RPMI7951 (cell line): ENCODE results near the gene DEXI. TPM values are rescaled to one million over a fixed set of nuclear protein-coding genes. Genes with fewer than 3 reads are reported as not detected.
A peak's percentile ranks its signal among the peaks of the same experiment; 100 is the strongest.
"Not testable (repeated sequence)": the region's sequence is repeated elsewhere in the genome, so short reads cannot be mapped to it uniquely, and the experiment has no call there.

ENCODE experiments used
- DNase-seq: peaks from one replicate; pipeline ENCODE4 v3.0.0-alpha.2; 2012; ENCODE audit warnings: low read depth
- total RNA-seq: library from RNA; depleted of rRNA; stranded (reverse); fragments of >200 nt; shearing (Covaris generic); gene quantifications from 2 replicates; pipeline ENCODE4 v1.2.3, GENCODE V29; 2014

DEXI gene
- total RNA-seq, 1 experiment from 2014 or later = 39.4 TPM

DNA sequence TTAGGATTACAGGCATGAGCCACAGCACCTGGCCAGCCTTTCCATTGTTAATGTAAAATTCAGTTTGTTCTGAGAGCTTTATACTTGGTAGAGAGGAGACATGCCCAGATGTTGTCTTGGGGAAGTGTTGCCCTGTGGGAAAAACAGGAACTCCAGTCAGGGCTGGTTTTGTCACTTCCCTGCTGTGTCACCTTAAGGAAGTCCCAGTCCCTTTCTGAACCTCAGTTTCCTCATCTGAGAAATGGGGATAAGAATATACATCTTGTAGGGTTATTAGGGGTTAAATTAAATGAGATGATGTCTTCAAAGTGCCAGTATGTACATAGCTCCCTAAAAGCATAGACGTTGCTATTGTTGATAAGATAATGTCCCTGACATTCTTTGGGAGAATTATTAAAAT lies 27.3 kb upstream of the DEXI start:
- DNase-seq = no peak

DNA sequence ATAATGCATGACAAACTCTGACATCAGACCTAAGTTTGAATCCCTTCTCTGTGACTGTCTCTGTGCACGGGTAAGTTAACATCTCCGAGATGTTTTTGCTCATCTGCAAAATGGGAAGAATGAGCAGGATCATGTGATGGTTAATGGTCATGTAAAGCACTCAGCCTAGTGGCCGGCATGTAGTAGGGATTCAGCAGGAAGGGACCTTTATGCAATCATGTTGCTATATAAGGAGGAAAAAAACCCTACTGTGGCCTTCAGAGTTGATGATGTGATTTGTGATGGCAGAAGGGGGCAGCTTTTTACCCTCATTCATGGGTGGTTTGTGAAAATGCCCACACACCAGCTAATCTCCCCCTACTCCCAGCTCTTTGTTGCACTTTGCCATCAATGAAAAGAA lies 26.2 kb upstream of the DEXI start:
- DNase-seq = no peak

DNA sequence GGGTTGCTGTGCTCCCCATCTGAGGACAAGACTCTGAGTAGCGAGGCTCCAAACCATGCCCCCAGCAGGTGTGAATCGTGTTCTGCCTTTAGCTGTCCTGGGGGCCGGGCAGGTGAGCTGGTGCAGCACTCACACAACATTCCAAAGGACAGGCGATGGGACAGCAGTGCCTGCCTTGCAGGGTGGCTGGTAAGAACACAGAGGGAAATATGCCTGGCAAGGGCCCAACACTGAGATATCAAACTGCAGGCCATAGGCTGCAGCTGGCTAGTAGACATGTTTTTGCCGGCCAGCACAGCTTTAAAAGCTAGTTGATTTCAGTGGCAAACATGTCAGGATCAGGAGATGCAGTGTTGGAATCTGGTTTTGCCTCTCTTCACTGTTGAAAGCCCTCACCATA lies 25.7 kb upstream of the DEXI start:
- DNase-seq = no peak

DNA sequence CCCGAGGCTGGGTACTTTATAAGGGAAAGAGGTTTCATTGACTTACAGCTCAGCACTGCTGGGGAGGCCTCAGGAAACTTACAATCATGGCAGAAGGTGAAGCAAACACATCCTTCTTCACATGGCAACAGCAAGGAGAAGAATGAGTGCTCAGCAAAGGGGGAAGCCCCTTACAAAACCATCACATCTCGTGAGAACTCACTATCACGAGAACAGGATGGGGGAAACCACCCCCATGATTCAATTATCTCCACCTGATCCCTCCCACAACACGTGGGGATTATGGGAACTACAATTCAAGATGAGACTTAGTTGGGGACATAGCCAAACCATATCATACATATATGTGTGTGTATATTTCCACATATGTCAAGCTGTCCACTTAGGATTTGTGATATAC lies 24.3 kb upstream of the DEXI start:
- DNase-seq = not testable (repeated sequence)

DNA sequence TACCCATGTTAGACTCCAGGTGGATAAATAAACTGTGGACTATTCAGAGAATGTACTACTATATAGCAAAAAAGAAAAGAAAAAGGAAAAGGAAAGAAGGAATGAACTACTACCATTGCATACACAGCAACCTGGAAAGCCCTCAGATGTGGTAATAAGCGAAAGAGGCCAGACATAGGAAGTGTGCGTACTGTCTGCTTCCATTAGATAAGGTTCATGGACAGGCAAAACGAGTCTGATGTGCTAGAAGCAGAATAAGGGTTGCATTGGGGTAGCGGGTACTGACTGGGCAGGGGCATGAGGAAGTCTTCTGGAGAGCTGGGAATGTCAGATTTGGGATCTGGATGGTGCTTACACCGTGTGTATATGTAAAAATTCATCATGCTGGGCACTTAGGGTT lies 23.9 kb upstream of the DEXI start:
- no peak for DNase-seq

DNA sequence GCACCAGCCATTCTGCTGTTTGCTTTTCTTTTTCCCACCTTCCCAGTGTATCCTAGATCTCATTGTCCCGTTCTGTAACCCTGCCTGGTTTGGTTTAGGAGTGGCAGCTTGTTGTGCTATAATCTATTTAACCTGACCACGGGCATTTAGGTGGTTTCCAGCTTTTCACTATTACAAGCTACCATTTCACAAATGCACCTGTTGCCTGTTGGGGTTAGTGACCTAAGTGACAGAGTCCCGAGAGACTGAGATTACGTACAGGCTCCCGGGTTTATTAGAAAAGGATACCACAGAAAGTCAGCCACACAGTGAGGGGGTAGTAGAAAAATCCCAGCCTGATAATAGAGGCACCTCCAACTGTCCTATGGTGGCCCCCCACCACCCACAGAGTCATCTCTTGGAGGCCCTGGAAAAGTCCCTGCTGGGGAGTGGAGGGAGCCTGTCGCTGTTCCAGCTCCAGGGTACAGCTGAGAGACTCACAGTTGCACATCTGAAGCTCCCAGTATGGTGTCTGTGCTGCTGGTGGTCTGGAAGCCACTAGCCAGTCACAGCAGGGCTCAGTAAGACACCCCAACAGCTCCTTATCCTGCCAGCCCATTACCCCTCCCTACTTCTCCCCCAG lies 23.3 kb upstream of the DEXI start:
- no peak for DNase-seq

DNA sequence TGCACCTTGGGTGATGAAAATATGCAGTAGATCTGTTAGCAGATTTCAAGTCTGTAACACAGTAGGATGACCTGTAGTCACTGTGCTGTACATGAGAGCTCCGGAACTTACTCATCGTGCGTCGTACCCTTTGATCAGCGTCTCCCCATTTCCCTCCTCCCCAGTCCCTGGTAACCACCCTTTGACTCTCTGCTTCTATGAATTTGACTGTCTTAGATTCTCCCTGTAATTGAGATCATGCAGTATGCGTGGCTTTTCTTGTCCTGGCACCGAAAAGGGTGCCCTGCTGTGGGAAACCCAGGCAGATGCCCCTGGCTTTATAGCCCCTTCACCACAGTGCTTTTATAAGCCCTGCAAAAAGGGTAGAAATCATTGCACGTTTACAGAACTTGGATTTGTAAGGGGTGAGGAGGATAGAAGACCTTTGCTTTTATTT lies 22.6 kb upstream of the DEXI start:
- no peak for DNase-seq

DNA sequence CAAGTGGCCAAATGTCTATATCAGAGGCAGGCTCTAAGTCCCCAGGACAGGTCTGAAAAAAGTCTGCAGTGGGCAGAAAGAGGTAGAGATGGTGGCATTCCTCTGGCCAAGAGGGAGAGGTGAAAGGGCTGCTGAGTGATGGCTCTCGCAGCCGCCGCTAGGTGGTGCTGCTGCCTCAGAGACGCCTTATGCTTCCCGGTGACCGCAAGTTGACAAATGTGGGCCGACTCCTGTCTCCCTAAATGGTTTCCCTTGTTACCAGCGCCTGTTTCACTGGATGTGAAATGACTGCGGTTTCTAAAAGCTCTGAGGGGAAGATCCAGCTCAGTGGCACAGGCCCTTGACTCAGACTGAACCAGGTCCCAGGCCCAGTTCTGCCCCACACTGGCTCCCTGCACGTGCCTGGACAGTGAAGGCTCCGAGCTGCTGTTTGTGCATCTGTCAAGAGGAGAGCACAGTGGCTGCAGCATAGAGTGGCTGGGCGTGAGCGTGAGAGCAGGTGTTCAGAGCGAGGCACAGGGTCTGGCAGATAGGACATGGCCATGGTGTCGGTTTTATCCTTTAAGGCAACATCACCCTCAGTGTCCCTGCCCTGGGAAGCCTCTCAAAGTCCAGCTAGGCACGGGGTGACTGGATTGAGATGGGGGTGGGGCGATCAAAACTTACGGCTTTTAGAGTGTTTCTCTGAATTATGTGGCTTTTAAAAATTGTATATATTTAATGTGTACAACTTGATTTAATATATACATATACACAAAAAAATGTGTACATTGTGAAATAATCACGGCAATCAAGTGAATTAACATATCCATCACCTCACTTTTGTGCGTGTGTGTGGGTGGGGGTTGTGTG lies 22.0 kb upstream of the DEXI start:
- peak; percentile 87 for DNase-seq

DNA sequence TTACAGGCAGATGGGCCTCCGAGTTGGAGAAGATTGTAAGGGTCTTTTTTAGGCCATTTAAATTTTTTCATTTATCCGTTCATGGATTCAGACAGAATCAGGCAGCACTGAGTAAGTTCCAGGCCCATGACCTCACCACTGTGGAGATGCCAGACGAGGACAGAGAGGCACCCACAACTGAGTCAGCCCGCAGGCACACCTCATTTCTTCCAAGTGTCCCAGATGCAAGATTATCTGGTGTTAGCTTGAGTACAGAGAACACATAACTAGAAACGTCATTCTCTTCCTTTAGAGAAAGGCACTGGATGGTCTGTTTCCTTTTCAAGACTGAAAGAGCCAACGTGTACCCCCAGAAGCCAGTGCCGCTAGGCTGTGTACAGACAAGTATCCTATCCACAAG lies 19.0 kb upstream of the DEXI start:
- peak; percentile 79 for DNase-seq

DNA sequence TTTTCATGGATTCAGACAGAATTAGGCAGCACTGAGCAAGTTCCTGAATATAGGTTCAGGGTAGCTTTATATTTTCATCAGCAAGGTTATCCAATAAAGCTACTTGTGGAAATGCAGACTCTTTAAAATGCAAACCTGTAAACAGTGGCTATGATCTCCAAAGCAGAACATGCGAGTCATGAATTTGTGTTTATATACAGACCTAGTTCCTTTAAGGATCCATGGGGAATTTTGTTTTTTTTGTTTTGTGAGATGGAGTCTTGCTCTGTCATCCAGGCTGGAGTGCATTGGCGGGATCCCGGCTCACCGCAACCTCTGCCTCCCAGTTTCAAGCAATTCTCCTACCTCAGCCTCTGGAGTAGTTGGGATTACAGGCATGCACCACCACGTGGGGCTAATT lies 16.9 kb upstream of the DEXI start:
- DNase-seq = no peak

DNA sequence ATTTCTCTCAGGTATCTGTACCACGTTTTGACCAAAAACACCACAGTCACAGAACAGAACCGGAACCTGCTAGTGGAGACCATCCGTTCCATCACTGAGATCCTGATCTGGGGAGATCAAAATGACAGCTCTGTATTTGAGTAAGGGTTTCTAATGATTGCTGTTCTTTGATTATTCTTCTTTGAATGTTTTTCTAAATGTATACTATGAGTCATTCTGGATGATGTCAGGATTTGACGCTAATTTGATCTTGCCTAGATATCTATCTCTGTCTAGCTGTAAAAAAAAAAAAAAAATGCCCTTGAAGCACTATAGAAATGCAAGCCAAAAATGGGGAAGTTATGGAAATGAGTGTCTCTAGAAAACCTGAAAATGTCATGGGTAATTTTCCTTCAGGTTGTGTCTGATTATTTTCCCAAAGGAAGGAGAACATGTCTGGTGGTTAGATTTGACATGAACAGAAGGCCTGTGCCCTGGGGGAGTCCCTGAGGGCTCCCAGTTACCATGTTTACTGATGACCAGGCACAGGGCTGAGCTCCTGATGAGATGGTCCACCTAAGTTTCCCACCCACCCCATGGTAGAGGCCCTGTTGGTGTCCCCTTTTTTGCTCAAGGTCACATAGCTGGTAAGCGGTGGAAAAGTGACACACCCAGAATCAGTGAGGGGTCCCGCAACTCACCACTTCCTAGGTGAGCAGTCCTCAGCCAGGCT lies 15.7 kb upstream of the DEXI start:
- DNase-seq = peak; percentile 52

DNA sequence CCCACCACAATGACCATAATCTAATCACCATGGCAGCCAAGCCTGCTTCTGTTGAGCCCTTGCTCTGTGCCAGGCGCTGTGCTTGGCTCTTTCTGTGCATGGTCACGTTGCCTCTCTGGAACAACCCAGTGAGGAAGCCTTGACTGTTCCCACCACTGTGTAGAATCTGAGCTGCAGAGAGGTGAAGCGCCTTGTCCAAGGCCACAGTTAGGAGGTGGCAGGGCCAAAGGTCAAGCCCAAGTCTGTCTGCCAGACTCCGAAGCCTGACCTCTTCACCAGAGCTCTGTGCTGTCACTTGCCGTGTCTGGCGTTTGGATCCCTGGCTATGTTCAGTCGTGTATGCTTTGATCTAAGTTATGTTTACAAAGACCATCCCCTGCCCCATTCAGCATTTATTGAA lies 12.6 kb upstream of the DEXI start:
- no peak for DNase-seq

DNA sequence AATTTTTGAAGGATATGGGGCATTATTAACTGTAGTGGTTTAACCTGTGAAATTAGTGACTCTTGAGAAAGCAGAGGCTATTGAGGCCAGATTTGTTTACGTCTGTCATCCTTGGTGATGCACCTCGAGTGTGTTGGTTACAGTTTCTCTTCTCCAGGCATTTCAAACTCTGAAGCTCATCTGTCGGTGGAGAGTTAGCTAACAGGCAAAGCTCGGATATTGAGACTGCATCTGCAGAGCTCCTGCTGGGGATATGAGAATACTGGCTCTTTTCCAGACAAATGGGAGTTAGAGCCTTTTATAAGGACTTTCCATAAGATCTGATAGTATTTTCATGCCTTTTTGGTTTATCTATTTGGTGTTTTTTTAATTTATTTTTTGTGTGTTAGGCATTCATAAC lies 8.8 kb upstream of the DEXI start:
- no peak for DNase-seq

DNA sequence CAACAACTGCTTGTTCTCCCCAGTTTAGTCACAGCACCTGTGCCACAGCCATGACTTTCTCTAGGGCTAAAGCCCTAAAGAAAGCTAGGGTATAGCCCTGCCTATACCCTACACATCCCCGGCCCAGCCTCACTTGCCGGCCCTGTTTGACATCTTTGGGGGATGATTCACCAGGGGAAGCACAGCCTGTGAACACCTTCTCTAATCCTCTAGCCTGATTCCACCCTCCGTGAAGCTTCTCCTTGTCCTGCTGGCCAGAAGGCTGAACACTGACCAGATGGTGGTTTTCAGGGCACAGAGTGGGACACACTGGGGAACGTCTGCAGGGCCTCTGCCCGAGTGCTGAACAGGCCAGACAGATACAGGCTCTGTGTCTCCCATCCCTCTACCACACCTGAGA lies 8.1 kb upstream of the DEXI start:
- DNase-seq = no peak

DNA sequence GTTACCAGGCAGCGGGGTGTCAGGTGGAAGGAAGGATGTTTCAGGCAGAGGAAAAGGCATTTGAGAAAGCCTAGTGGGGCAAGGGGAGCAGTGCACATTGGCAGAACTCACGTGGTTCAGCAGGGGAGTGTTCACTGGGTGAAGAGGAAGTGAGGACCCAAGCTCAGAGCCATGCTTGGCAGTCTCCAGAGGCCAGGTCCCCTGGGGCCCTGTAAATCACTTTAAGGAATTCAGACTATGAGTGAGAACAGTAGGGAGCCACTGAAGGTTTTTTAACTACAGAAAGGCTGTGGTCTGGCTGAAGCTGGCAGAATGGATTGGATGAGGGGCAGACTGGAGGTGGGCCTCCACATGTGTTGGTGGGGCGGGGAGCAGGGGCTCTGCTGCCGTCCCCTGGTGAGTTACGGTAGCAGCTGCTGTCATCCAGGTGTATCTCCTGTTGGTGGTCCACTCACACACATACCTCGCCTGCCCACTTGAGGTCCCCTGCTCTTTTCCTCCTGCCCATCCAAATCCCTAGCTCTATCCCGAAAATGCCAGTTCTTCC lies 7.2 kb upstream of the DEXI start:
- peak; percentile 22 for DNase-seq

DNA sequence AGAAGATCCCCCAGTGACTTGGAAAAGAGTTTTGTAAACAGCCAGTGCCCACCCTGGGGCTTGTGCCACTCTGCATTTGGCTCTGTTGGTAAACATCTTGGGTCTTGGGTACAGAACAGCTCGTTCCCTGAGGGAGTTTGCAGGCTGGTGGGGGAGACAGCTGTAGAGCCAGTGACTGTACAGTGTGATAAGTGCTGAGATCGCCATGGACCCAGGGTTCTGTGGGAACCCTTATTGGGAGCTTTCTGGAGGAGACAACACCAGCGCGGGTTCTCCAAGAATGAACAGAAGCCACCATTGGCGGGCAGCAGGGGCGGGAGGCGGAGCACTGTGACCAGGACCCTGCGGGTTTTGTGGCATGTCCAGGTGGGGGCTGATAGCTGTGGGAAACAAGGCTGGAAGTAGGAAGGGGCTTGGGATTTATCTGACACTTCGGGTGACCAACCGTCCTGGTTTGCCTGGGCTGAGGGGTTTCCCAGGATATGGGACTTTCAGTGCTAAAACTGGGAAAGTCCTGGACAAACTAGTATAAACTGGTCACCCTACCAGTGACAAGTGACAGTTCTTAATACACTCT lies 5.0 kb upstream of the DEXI start:
- no peak for DNase-seq

DNA sequence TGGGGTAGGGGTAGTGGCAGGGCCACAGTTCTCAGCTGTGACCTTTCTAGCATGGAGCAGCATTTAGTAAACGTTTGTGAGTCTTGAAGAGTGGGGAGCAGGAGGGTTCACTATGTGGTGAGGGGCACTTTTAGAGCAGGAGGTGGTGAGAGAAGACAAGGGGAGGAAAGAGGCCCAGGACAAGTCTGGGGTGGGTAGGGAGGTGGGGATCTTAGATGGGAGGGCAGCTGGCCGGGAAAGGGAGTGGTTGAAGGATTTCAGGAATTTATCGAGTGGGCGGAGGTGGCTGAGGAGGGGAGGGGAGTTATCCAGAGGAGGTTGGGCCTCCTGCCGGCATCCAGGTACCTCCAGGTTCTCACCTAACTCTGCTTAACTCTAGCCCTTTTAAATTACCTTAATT lies 4.0 kb upstream of the DEXI start:
- no peak for DNase-seq

DNA sequence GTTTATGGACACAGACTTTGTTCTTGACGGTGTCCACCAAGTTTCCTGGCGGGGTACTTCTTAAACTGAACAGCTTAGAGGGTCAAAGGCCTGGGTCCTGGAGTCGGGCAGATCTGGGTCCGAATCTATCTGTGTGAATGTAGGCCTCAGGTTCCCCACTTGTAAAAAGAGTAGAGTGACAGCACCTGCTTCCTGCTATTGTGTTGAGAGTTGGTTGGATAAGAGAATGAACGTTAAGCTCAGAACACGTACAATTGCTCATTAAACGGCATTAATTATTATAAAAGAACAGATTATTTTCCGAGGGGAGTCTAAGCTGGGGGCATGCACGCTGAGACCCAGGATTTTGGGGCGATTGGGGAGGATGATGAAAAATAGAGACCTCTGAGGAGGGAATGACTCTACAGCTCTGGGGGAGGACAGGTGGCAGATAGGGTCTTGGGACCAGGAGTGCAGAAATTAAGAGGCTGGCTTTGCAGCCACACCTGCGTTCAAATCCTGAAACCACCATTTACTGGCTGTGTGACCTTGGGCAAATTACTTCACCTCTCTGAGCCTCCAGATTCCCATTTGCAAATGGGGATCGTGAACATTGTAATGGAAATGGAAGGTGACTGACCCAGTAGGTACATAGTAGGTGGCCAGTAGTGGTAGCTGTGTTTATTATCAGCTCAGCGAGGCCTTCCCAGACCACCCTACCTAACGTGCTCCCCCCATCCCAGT lies 3.0 kb upstream of the DEXI start:
- DNase-seq = no peak

DNA sequence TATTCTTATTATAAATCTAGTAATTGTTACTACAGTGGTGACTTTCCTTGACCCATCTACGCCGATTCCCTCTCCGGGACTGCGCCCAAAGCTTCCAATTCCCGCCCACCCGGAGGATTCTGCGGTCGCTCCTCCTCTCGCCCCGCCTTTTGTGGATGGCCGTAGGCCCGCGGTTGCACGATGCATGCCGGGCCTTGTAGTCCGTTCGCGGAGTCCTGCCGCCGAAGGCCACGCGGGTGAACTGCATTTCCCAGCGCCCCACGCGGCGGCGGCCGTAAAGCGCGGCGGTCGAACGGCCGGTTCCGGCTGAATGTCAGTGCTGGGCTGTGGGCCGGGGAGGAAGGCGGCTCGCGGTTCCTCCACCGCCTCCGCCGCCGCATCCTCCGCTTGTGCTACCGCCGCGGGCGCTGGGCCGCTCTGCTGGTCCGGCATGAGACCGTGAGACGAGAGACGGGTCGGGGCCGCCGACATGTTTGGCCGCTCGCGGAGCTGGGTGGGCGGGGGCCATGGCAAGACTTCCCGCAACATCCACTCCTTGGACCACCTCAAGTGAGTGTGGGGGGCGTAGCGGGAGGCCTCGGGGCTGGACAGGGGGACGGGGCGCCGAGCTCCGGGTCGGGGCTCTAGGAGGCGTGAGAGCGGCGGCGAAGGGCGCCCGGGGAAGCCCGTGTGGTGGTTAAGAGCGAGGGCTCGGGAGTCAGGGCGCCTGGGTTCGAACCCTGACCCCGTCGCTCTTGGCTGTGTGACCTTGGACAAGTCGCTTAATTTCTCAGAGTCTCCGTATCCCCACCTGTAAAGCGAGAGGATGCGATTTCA lies 2.2 kb upstream of the DEXI start, which contains the start of gene CLEC16A:
Gene CLEC16A, plus strand, starts transcription at position 316 of the 816 bp plus-strand sequence. Its CDS starts 154 bp downstream, at position 470.
- peak; percentile 93 for DNase-seq

DNA sequence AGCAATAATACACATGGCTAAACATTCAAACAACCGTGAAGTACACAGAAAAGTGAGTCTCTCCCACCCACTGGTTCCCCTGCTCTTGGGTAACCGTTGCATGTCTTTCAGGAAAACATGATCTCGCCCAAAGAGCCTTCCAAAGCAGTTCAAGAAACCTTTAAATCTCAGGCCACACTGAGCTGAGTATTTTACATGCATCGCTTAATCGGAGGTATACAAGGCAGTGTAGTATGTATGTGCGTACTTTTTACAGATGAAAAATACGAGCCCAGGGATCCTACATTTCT lies 741 bp upstream of the DEXI start:
- DNase-seq = no peak

DNA sequence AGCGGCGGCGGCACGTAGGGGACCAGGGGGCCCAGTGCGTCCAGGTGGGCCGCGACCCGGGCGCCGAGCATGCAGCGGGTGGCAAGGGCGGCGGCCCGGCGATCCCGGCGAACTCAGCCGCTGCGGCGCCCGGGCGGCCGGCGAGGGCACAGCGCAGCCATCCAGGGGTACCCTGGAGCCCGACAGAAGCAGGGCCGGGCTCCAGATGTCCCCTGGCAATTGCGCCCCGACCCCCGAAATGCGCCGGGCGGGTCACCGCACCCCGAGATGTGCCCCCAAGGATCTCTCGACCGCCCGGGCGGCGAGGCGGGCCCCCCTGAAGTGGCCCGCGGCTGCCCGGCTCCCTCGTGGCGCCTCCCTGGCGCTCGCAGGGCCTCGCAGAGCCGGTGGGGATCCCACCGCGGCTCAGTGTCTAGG lies 325 bp downstream of the DEXI start:
- DNase-seq = not testable (repeated sequence)
